A549 (cell line): ENCODE measurements around the gene DNAH7.

ENCODE experiments used
- CTCF ChIP-seq: fragments of >200 bp; sonication (Bioruptor Twin); formaldehyde crosslinking; IDR thresholded peaks from 3 replicates; pipeline ENCODE4 v1.5.1; 2016
- EP300 ChIP-seq, 2 experiments: fragments of >200 bp; sonication (Bioruptor Twin); formaldehyde crosslinking; IDR thresholded peaks; 2 replicates in 1 of 2; 3 replicates in 1 of 2; pipeline ENCODE4 v1.6.1; 2016 to 2017
- ESRRA ChIP-seq: fragments of 150-350 bp; IDR thresholded peaks from 2 replicates; pipeline ENCODE4 v1.6.1; 2014; ENCODE audit warnings: mild to moderate bottlenecking, low read length, borderline replicate concordance
- POLR2A ChIP-seq: IDR thresholded peaks from 2 replicates; pipeline ENCODE4 v1.6.1; 2012; ENCODE audit warnings: mild to moderate bottlenecking, low read length
- ZNF302 ChIP-seq: fragments of 250-450 bp; sonication (Bioruptor Pico); IDR thresholded peaks from 2 replicates; pipeline ENCODE4 v1.9.0; 2021; ENCODE audit warnings: inconsistent platforms, mild to moderate bottlenecking, moderate library complexity

- no peak for TF ChIP-seq CTCF
- no peak for TF ChIP-seq POLR2A
- TF ChIP-seq ESRRA, result no peak
- TF ChIP-seq EP300 (IDR thresholded peaks at IDR 0.05), result no peak
- TF ChIP-seq ZNF302 (CRISPR knock-in tag), result no peak
Observed at GRCh38 chr2:196117214-196117705, 48.6 kb upstream of the DNAH7 start.
